ENCODE data around the gene POLR3A. TPM values are rescaled to one million over a fixed set of nuclear protein-coding genes. Genes with fewer than 3 reads are reported as not detected.
A peak's percentile ranks its signal among the peaks of the same experiment; 100 is the strongest.
"Not testable (repeated sequence)": the region's sequence is repeated elsewhere in the genome, so short reads cannot be mapped to it uniquely, and the experiment has no call there.

The POLR3A gene
- total RNA-seq = 10 to 100 TPM; 25.2 to 26.7 TPM

DNA sequence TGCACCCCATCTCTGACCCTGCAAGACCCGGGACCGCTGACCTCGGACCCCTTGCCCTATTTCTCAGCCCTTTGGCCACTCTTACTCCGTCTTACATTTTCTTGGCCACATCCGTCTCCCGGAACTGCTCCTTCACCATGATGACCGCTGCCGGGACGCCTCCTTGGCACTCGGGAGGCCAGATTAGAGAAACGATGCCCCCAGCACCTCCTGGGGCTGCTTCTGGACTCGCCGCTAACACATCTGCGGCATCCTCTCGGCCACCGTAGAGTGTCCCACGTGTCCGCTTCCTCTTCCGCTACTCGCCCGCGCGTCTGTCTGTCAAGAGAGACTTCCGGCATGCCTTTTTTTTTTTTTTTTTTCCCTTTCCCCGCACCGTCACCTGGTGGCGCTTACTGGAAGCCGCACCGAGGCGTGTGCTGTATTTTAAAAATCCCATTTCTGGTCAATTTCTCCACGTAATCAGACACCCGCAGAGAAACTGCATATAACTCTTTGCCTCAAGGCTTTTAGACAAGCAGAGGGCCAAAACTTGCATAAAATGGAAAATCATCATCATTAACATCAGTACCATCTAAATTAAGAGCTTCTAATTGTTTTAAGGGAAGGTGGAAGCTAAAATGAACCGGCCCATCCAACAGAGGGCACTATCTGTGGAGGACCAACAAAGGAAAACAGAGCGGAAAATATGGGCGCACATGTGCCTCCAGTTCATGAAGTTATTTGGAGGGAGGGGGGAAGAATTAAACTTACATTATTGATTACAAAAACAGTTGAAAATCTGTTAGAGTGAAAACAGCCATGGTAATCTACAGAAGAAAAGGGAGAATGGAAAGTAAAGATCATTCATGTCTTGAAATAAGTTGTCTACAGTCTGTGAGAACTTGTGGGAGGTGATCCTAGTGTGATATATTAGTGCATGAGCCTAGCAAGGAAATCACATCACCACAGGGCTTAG lies at the start of gene POLR3A:
TSS of gene POLR3A (minus strand) at position 247 of the 958 bp plus-strand sequence. CDS start at position 139, 108 bp downstream.
- Mint-ChIP-seq H3K4me1 (peaks cover 25% of the 10 kb centered on the region), H3K27ac (peak within 1 kb of the TSS; percentile 99)

DNA sequence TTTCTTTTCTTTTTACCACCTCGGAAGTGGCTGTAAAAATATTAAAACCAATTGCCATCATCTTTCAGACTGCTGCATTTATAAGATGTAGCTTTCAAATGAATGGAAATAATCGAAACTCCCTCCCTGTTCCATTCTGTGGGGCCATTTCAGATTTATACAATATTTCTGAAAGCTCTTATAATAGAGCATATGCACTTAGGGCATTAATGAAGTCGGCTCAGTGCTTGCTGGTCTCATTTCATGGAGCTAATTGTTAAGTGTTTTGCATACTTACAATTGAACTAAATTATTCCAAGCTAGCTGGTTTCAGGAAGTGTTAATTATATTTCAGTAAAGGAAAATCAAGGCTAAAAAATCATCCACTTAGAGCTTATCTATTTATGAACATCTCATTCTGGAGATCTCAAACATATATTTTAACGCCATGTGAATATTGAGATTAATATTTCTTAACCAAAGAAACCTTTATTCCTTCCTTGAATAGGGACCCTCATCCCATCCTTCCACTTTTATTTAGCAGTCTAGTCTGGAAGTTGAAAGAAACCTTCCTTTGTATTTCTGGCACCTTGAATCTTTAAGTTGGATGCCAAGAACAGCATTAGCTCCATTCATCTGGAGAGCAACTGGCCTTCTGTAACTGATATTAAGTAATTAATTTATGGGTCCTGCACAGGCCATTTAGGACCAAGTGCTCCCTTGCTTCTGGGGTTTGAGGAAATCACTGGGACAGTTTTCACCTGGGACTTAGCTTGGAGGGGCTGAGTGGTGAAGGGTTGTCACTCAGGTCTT lies 49.4 kb upstream of the POLR3A start:
- peaks cover 4% of the 10 kb centered on the region for H3K9me3 Mint-ChIP-seq
- H3K4me1 Mint-ChIP-seq = no peaks in the 10 kb centered on the region
- no peaks in the 10 kb centered on the region for H3K36me3 Mint-ChIP-seq
- no peak for DNase-seq
- no peak overlapping the region for H3K4me3 Mint-ChIP-seq
- H3K27me3 Mint-ChIP-seq = no peaks in the 10 kb centered on the region
- no peak overlapping the region for H3K27ac Mint-ChIP-seq

More for the DNA sequence above, at the start of gene POLR3A:
- Mint-ChIP-seq H3K4me3 (peak within 1 kb of the TSS; percentile 100), H3K36me3 (peaks cover 36% of the 10 kb centered on the region), H3K9me3 (no peaks in the 10 kb centered on the region), H3K27me3 (peaks cover 5% of the 10 kb centered on the region)
- DNase-seq = peak; percentile 92

DNA sequence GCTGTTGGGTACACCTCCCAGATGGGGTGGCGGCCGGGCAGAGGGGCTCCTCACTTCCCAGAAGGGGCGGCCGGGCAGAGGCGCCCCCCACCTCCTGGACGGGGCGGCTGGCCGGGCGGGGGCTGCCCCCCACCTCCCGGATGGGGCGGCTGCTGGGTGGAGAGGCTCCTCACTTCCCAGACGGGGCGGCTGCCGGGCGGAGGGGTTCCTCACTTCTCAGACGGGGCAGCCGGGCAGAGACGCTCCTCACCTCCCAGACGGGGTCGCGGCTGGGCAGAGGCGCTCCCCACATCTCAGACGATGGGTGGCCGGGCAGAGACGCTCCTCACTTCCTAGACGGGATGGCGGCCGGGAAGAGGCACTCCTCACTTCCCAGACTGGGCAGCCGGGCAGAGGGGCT lies 46.5 kb upstream of the POLR3A start:
- not testable (repeated sequence) for H3K27me3 Mint-ChIP-seq, H3K4me3 Mint-ChIP-seq, H3K9me3 Mint-ChIP-seq

DNA sequence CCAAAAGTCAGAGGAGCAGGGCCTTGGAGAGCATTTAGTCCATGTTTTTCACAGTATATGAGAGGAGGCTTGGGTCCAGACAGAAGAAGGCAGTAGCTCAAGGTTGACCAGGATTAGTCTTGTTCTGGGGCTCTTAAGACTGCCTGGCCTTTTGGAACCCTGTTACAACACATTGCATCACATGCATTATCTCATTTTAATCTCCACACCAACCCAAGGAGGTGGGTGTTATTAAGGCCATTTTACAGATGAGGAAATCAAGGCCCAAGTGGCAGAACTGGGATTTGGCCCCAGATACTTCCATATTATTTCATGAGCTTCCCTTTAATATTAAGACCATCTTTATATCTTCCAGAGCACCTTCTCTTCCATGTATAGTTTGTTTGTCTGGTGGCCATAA lies 43.2 kb upstream of the POLR3A start:
- Mint-ChIP-seq H3K36me3 (no peaks in the 10 kb centered on the region), H3K4me3 (no peak overlapping the region), H3K9me3 (peaks cover 4% of the 10 kb centered on the region), H3K4me1 (no peaks in the 10 kb centered on the region), H3K27me3 (no peaks in the 10 kb centered on the region), H3K27ac (no peak overlapping the region)
- DNase-seq = no peak

More for the DNA sequence above, 46.5 kb upstream of the POLR3A start:
- H3K36me3 Mint-ChIP-seq, DNase-seq, H3K4me1 Mint-ChIP-seq, H3K27ac Mint-ChIP-seq: not testable (repeated sequence)

DNA sequence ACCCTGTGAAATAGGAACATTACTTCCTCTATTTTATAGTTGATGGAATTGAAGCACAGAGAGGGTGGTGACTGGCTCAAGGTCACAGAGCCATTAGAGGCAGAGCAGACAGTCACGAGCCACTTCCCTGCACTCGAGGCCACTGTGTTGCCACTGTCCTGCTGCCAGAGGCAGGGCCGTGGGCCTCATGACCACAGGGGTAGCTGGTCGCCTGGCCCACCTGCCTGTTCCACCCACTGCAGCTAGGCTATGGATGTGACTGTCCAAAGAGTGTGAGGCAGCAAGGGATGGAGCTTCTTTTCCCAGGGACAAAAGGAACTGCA lies 42.5 kb upstream of the POLR3A start:
- H3K36me3 Mint-ChIP-seq = no peaks in the 10 kb centered on the region
- H3K9me3 Mint-ChIP-seq = peaks cover 4% of the 10 kb centered on the region
- H3K27ac Mint-ChIP-seq = no peak overlapping the region
- DNase-seq = no peak
- no peaks in the 10 kb centered on the region for H3K27me3 Mint-ChIP-seq
- H3K4me3 Mint-ChIP-seq = no peak overlapping the region
- H3K4me1 Mint-ChIP-seq = no peaks in the 10 kb centered on the region

GRCh38 chr10:78071140-78071856 lies 42.0 kb upstream of the POLR3A start:
- no peak for DNase-seq
- Mint-ChIP-seq H3K4me3 (no peak overlapping the region), H3K9me3 (peaks cover 3% of the 10 kb centered on the region), H3K27me3 (no peaks in the 10 kb centered on the region), H3K4me1 (no peaks in the 10 kb centered on the region), H3K36me3 (no peaks in the 10 kb centered on the region), H3K27ac (no peak overlapping the region)

DNA sequence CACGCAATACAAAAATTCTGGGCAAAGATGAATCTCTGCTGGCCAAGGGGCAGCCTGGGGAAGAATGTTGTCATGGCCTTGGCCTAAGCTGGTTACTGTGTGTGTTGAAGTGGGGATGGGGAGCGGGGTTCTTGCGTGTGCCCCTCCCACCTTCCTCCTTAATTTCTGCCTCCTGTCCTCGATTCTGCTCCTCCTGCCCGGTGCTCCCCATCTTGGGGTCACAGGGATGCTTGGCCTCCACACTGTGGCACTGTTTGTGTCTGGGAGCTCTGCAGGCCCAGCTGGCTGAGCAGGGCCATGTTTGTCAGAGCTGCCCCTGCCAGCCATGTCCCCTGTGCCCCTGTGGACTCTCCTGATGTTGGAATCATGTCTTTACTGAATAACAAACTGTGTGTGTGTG lies 41.4 kb upstream of the POLR3A start:
- H3K36me3 Mint-ChIP-seq = no peaks in the 10 kb centered on the region
- no peaks in the 10 kb centered on the region for H3K27me3 Mint-ChIP-seq
- no peak overlapping the region for H3K4me3 Mint-ChIP-seq
- H3K4me1 Mint-ChIP-seq = no peaks in the 10 kb centered on the region
- no peak overlapping the region for H3K27ac Mint-ChIP-seq
- no peak for DNase-seq
- peaks cover 1% of the 10 kb centered on the region for H3K9me3 Mint-ChIP-seq

DNA sequence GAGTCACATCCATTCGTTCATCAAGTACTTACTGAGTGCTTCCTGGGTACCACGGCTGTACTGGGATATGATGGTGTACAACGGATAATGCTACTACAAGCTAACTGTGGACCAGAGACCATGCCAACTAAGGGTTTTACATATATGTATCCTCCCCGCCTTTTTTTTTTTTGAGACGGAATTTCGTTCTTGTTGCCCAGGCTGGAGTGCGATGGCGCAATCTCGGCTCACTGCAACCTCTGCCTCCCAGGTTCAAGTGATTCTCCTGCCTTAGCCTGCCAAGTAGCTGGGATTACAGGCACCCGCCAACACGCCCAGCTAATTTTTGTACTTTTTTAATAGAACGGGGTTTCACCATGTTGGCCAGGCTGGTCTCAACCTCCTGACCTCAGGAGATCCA lies 40.7 kb upstream of the POLR3A start:
- not testable (repeated sequence) for H3K27me3 Mint-ChIP-seq, H3K27ac Mint-ChIP-seq, DNase-seq

DNA sequence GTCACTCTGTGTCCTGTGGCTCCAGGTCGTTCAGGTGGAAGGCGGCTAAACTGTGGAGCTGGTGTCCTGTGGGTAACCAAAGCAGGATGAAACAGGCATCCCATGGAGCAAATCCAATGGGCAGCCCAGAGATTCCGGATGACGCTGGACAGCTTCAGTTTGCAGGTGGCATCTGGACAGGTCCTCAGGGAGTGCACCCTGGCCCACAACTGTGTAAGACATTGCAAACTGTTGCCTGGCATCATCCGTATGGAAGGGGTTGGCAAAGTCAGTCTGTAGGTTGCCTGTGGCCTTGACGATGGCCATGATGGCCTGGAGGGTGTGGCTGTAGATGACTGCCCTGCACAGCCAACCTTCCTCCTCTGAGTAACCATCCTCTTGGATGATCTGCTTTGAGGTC lies 39.8 kb upstream of the POLR3A start:
- no peaks in the 10 kb centered on the region for H3K9me3 Mint-ChIP-seq
- H3K36me3 Mint-ChIP-seq = no peaks in the 10 kb centered on the region
- H3K27me3 Mint-ChIP-seq = no peaks in the 10 kb centered on the region
- DNase-seq = no peak
- H3K4me1 Mint-ChIP-seq = no peaks in the 10 kb centered on the region
- H3K4me3 Mint-ChIP-seq = no peak overlapping the region
- H3K27ac Mint-ChIP-seq = no peak overlapping the region

More for the DNA sequence above, 40.7 kb upstream of the POLR3A start:
- not testable (repeated sequence) for H3K4me3 Mint-ChIP-seq, H3K36me3 Mint-ChIP-seq, H3K9me3 Mint-ChIP-seq, H3K4me1 Mint-ChIP-seq

GRCh38 chr10:78066728-78067430 lies 37.6 kb upstream of the POLR3A start:
- Mint-ChIP-seq H3K36me3 (no peaks in the 10 kb centered on the region), H3K4me3 (no peak overlapping the region), H3K27me3 (no peaks in the 10 kb centered on the region), H3K4me1 (peaks cover 10% of the 10 kb centered on the region), H3K9me3 (no peaks in the 10 kb centered on the region), H3K27ac (no peak overlapping the region)
- DNase-seq = no peak

GRCh38 chr10:78066012-78066411 lies 36.7 kb upstream of the POLR3A start:
- Mint-ChIP-seq H3K4me3 (no peak overlapping the region), H3K27ac (no peak overlapping the region), H3K27me3 (no peaks in the 10 kb centered on the region), H3K36me3 (no peaks in the 10 kb centered on the region), H3K4me1 (peaks cover 15% of the 10 kb centered on the region), H3K9me3 (no peaks in the 10 kb centered on the region)
- no peak for DNase-seq

DNA sequence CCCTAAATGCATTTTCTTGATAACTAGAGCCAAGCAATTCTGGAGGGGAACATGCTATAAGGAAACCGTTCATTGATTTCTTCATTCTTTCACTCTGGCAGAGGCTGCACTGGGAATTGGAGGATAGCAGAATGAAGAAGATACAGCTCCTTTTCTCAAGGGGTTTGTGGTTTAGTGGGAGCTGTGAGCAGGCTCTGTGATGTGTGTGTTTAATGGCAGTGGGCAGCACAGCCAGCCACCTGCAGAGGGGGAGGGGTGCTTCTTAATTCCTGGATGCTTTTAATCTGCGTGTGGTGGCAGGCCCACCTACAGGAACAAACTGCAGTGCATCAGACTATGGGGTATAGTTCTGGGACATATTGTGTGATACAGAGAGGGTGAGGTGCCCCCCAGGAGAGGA lies 36.3 kb upstream of the POLR3A start:
- Mint-ChIP-seq H3K9me3 (no peaks in the 10 kb centered on the region), H3K4me1 (peaks cover 15% of the 10 kb centered on the region), H3K27ac (no peak overlapping the region), H3K36me3 (no peaks in the 10 kb centered on the region), H3K27me3 (no peaks in the 10 kb centered on the region), H3K4me3 (no peak overlapping the region)
- DNase-seq = no peak

GRCh38 chr10:78064919-78065318 lies 35.6 kb upstream of the POLR3A start:
- not testable (repeated sequence) for H3K27ac Mint-ChIP-seq, H3K27me3 Mint-ChIP-seq, DNase-seq, H3K36me3 Mint-ChIP-seq, H3K9me3 Mint-ChIP-seq, H3K4me3 Mint-ChIP-seq
- peaks cover 15% of the 10 kb centered on the region for H3K4me1 Mint-ChIP-seq

DNA sequence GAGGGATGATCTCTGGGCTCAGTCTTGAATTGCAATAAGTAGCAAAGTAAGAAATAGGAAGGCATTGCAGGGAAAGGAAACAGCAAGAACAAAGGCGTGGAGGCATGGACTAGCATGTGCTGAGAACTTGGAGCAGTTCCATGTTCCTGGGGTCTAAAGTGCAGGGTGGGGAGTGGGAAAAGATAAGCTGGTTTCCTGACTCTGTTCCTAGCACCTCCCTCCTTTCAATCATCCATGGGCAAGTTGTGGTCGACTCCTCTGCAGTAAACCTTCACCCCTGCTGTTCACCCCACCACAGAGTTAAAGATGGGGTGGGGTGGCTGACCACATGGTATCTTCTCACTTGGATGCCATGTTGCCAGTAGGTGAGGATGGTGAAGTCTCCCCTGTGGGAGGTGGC lies 33.9 kb upstream of the POLR3A start:
- no peaks in the 10 kb centered on the region for H3K27me3 Mint-ChIP-seq
- no peaks in the 10 kb centered on the region for H3K9me3 Mint-ChIP-seq
- no peak overlapping the region for H3K4me3 Mint-ChIP-seq
- H3K36me3 Mint-ChIP-seq = no peaks in the 10 kb centered on the region
- no peak overlapping the region for H3K27ac Mint-ChIP-seq
- H3K4me1 Mint-ChIP-seq = peaks cover 15% of the 10 kb centered on the region
- no peak for DNase-seq

Measured in activated naive CD8-positive, alpha-beta T cell treated with anti-CD3 and anti-CD28 coated beads for 36 hours (primary cell).